Measurements from ENCODE around the gene ZCCHC2.

GRCh38 chr18:62607708-62608428 lies 85.0 kb downstream of the ZCCHC2 start:
- no peak for TF ChIP-seq CTCF (IDR thresholded peaks at IDR 0.05 in 4 of 5, conservative IDR thresholded peaks at IDR 0.05 in 1 of 5)
- TF ChIP-seq POLR2A (IDR thresholded peaks at IDR 0.05), result no peak
